Caki2 (cell line): ENCODE data around the gene CARNS1. TPM values are rescaled to one million over a fixed set of nuclear protein-coding genes. Genes with fewer than 3 reads are reported as not detected.
"Not testable (repeated sequence)": the region's sequence is repeated elsewhere in the genome, so short reads cannot be mapped to it uniquely, and the experiment has no call there.

Experiments
- DNase-seq: peaks from one replicate; pipeline ENCODE4 v3.0.0-alpha.2; 2015; ENCODE audit warnings: low read depth
- in situ Hi-C: cut with HindIII; loops from 2 replicates; pipeline ENCODE4 v1.10.0; 2016; ENCODE audit warnings: low sequenced_read_pairs, low pct_unique_long_range_greater_than_20kb, mixed read lengths
- total RNA-seq: library from RNA; depleted of rRNA; stranded (reverse); fragments of >200 nt; shearing (Covaris generic); gene quantifications from 2 replicates; pipeline ENCODE4 v1.2.3, GENCODE V29; 2014; ENCODE audit warnings: low replicate concordance

The CARNS1 gene
- total RNA-seq, 1 experiment from 2014 or later = 0.03 TPM

GRCh38 chr11:67417425-67417824 lies 1.9 kb downstream of the CARNS1 start:
- DNase-seq = no peak
- in situ Hi-C loops = no loop called here

- no peak for DNase-seq
- in situ Hi-C loops = no loop called here
Measured at GRCh38 chr11:67418476-67419281, 3.2 kb downstream of the CARNS1 start.

- no peak for DNase-seq
- in situ Hi-C loops = no loop called here
Measured at GRCh38 chr11:67419325-67420049, 4.0 kb downstream of the CARNS1 start.

GRCh38 chr11:67420147-67420645 lies 4.7 kb downstream of the CARNS1 start:
- in situ Hi-C loops = no loop called here
- DNase-seq = no peak

- DNase-seq = peak; percentile 79
- in situ Hi-C loops = no loop called here
Measured at GRCh38 chr11:67420646-67421429, 5.4 kb downstream of the CARNS1 start.

- in situ Hi-C loops = no loop called here
- no peak for DNase-seq
Measured at GRCh38 chr11:67421430-67422031, 6.1 kb downstream of the CARNS1 start.

GRCh38 chr11:67422891-67423290 lies 7.4 kb downstream of the CARNS1 start:
- in situ Hi-C loops = no loop called here
- peak; percentile 22 for DNase-seq

GRCh38 chr11:67423466-67423865 lies 8.0 kb downstream of the CARNS1 start:
- in situ Hi-C loops = no loop called here
- no peak for DNase-seq

- no peak for DNase-seq
- in situ Hi-C loops = no loop called here
Measured at GRCh38 chr11:67423891-67424613, 8.6 kb downstream of the CARNS1 start.

GRCh38 chr11:67427364-67427859 lies 11.9 kb downstream of the CARNS1 start:
- DNase-seq, in situ Hi-C loops: not testable (repeated sequence)

GRCh38 chr11:67428052-67429001 lies 12.8 kb downstream of the CARNS1 start, which contains the start of gene RPS6KB2:
RPS6KB2 (plus strand) TSS chr11:67428494; CDS start chr11:67428546, 52 bp downstream.
- peak; percentile 92 for DNase-seq
- in situ Hi-C loops = no loop called here

- in situ Hi-C loops = no loop called here
- no peak for DNase-seq
Measured at GRCh38 chr11:67429038-67429668, 13.7 kb downstream of the CARNS1 start.

- no peak for DNase-seq
- in situ Hi-C loops = no loop called here
Measured at GRCh38 chr11:67429722-67430121, 14.2 kb downstream of the CARNS1 start.

GRCh38 chr11:67431346-67432249 lies 16.1 kb downstream of the CARNS1 start:
- no peak for DNase-seq
- in situ Hi-C loops = no loop called here
